ENCODE results near the gene TMEM167A. TPM values are rescaled to one million over a fixed set of nuclear protein-coding genes. Genes with fewer than 3 reads are reported as not detected.

Gene TMEM167A
- total RNA-seq, 1 donor from 2014 or later = 92.8 TPM

GRCh38 chr5:83055166-83055565 is 22.0 kb downstream of the TMEM167A start:
- no peak overlapping the region for H3K27ac ChIP-seq
- ATAC-seq = no peak
- no peaks in the 10 kb centered on the region for H3K4me1 ChIP-seq
- no peak for DNase-seq
- TF ChIP-seq, protein P1, sequence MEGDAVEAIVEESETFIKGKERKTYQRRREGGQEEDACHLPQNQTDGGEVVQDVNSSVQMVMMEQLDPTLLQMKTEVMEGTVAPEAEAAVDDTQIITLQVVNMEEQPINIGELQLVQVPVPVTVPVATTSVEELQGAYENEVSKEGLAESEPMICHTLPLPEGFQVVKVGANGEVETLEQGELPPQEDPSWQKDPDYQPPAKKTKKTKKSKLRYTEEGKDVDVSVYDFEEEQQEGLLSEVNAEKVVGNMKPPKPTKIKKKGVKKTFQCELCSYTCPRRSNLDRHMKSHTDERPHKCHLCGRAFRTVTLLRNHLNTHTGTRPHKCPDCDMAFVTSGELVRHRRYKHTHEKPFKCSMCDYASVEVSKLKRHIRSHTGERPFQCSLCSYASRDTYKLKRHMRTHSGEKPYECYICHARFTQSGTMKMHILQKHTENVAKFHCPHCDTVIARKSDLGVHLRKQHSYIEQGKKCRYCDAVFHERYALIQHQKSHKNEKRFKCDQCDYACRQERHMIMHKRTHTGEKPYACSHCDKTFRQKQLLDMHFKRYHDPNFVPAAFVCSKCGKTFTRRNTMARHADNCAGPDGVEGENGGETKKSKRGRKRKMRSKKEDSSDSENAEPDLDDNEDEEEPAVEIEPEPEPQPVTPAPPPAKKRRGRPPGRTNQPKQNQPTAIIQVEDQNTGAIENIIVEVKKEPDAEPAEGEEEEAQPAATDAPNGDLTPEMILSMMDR (IDR thresholded peaks at IDR 0.05) = no peak
- no peaks in the 10 kb centered on the region for H3K27me3 ChIP-seq
- intact Hi-C loops (cut with DNase I) = no loop called here
- H3K36me3 ChIP-seq = no peaks in the 10 kb centered on the region
- no peaks in the 10 kb centered on the region for H3K9me3 ChIP-seq
- no peak overlapping the region for H3K4me3 ChIP-seq

DNA sequence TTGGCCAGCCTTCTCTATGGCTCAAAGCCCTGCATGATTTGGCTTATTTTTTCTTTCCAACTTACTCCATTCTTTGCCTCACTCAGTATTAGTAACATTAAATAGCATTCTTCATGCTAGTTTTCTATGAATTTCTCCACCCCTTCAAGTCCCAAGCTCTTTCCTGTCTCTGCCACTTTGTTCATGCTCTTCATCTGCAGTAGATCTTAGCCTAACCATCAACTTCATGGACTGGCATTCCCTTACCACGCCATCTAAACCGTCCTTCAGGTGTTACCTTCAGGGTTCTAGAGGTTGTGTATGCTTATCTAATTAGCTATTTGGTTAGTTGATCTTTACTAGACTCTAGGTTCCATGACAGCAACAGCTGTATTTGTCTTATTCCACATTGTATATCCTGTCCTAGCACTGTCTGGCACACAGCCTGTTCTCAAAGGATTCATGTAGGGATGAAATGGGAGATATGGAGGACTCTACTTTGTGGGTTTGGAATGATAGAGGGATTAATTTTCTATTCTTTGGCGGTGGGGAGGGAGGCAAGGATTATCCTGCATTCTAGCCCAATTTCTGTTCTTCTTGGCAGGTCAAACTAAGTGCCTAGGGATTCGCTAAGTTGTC is 26.4 kb downstream of the TMEM167A start:
- H3K27ac ChIP-seq = no peak overlapping the region
- no peaks in the 10 kb centered on the region for H3K4me1 ChIP-seq
- H3K27me3 ChIP-seq = no peaks in the 10 kb centered on the region
- ATAC-seq (no peak), DNase-seq (no peak)
- no peak overlapping the region for H3K4me3 ChIP-seq
- H3K9me3 ChIP-seq = no peaks in the 10 kb centered on the region
- H3K36me3 ChIP-seq = no peaks in the 10 kb centered on the region
- intact Hi-C loops (cut with DNase I) = no loop called here
- TF ChIP-seq, protein P1 (IDR thresholded peaks at IDR 0.05) = no peak

GRCh38 chr5:83049370-83049885 is 27.8 kb downstream of the TMEM167A start:
- no peak overlapping the region for H3K4me3 ChIP-seq
- intact Hi-C loops (cut with DNase I) = no loop called here
- DNase-seq (no peak), ATAC-seq (no peak)
- no peaks in the 10 kb centered on the region for H3K36me3 ChIP-seq
- H3K27me3 ChIP-seq = no peaks in the 10 kb centered on the region
- no peaks in the 10 kb centered on the region for H3K9me3 ChIP-seq
- TF ChIP-seq, protein P1 (IDR thresholded peaks at IDR 0.05) = no peak
- no peaks in the 10 kb centered on the region for H3K4me1 ChIP-seq
- no peak overlapping the region for H3K27ac ChIP-seq

DNA sequence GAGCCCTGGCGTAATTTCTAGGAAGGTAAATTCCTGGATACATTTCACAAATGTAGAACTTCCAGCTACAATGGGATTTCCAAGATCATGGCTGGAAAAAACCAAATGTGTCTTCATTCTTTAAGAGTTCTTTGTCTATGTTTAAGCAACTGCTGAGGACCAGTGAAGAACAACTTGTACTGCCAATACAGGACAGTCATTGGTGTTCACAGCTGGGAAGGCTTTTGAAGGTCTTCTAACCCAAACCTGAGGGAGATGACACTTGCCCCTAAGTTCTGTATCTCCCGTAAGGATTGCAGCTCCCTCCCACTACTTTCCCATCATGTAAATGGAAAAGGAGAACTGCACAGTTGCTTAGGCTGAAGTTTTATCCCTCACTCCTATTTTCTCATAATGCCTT is 28.4 kb downstream of the TMEM167A start:
- Histone ChIP-seq H3K27ac (no peak overlapping the region), H3K4me1 (no peaks in the 10 kb centered on the region), H3K4me3 (no peak overlapping the region), H3K27me3 (no peaks in the 10 kb centered on the region), H3K9me3 (no peaks in the 10 kb centered on the region), H3K36me3 (no peaks in the 10 kb centered on the region)
- ATAC-seq (no peak), DNase-seq (no peak)
- intact Hi-C loops (cut with DNase I) = no loop called here
- TF ChIP-seq, protein P1 (IDR thresholded peaks at IDR 0.05) = no peak

- no peaks in the 10 kb centered on the region for H3K27me3 ChIP-seq
- no peak overlapping the region for H3K4me3 ChIP-seq
- no peak overlapping the region for H3K27ac ChIP-seq
- no peaks in the 10 kb centered on the region for H3K4me1 ChIP-seq
- no peaks in the 10 kb centered on the region for H3K9me3 ChIP-seq
- no peaks in the 10 kb centered on the region for H3K36me3 ChIP-seq
- TF ChIP-seq, protein P1 (IDR thresholded peaks at IDR 0.05) = no peak
- DNase-seq (no peak), ATAC-seq (no peak)
- intact Hi-C loops (cut with DNase I) = no loop called here
These were observed 28.9 kb downstream of the TMEM167A start for GRCh38 chr5:83048277-83048676.

- Histone ChIP-seq H3K27me3 (no peaks in the 10 kb centered on the region), H3K4me3 (no peak overlapping the region), H3K27ac (no peak overlapping the region), H3K9me3 (no peaks in the 10 kb centered on the region), H3K36me3 (no peaks in the 10 kb centered on the region), H3K4me1 (no peaks in the 10 kb centered on the region)
- intact Hi-C loops (cut with DNase I) = no loop called here
- no peak for ATAC-seq
- DNase-seq = no peak
- TF ChIP-seq, protein P1 (IDR thresholded peaks at IDR 0.05) = no peak
These were observed 32.3 kb downstream of the TMEM167A start for GRCh38 chr5:83044926-83045325.

Measured in upper lobe of right lung (tissue), 1 donor.